Measurements from ENCODE around the gene SLC4A5.

DNA sequence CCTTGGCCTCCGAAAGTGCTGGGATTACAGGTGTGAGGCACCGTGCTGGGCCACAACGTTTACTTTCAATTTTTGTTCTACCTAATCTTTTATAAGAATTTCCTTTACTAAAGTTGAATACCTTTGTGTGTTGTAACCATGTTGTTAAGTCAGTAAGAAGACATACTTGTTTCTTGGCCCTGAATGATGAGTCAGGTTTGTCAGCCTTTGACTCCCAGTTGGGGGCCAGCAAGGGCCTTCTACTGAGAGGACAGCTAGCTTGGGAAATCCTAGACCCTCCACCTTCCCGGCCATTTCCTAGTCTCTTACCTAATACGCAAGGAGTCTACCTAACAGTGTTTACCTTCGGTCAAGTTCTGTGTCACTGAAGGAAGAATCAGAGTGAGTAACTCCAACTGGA is 122.1 kb downstream of the SLC4A5 start:
- no peak for TF ChIP-seq EP300 (IDR thresholded peaks at IDR 0.05; ENCODE audit: borderline replicate concordance in 1 of 2, low read depth in 2 of 2, low read length in 2 of 2)
- TF ChIP-seq JUND (IDR thresholded peaks at IDR 0.05; ENCODE audit: low read length) = no peak
- TF ChIP-seq BRCA1 (IDR thresholded peaks at IDR 0.05; ENCODE audit: low read depth, low read length) = no peak
- TF ChIP-seq, protein P1, sequence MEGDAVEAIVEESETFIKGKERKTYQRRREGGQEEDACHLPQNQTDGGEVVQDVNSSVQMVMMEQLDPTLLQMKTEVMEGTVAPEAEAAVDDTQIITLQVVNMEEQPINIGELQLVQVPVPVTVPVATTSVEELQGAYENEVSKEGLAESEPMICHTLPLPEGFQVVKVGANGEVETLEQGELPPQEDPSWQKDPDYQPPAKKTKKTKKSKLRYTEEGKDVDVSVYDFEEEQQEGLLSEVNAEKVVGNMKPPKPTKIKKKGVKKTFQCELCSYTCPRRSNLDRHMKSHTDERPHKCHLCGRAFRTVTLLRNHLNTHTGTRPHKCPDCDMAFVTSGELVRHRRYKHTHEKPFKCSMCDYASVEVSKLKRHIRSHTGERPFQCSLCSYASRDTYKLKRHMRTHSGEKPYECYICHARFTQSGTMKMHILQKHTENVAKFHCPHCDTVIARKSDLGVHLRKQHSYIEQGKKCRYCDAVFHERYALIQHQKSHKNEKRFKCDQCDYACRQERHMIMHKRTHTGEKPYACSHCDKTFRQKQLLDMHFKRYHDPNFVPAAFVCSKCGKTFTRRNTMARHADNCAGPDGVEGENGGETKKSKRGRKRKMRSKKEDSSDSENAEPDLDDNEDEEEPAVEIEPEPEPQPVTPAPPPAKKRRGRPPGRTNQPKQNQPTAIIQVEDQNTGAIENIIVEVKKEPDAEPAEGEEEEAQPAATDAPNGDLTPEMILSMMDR (IDR thresholded peaks at IDR 0.05; ENCODE audit: control extremely low read depth in 1 of 3, insufficient read depth in 1 of 3, low read depth in 1 of 3, low read length in 3 of 3) = no peak
- no peak for TF ChIP-seq ZNF274 (IDR thresholded peaks at IDR 0.05; ENCODE audit: borderline replicate concordance, extremely low read depth, low read length)
- TF ChIP-seq POLR2A (IDR thresholded peaks at IDR 0.05; ENCODE audit: control extremely low read depth in 1 of 2, low read depth in 2 of 2, low read length in 2 of 2) = no peak
- no peak for TF ChIP-seq EGR1 (IDR thresholded peaks at IDR 0.05; ENCODE audit: borderline replicate concordance, low read depth, low read length)
- TF ChIP-seq, protein P2, sequence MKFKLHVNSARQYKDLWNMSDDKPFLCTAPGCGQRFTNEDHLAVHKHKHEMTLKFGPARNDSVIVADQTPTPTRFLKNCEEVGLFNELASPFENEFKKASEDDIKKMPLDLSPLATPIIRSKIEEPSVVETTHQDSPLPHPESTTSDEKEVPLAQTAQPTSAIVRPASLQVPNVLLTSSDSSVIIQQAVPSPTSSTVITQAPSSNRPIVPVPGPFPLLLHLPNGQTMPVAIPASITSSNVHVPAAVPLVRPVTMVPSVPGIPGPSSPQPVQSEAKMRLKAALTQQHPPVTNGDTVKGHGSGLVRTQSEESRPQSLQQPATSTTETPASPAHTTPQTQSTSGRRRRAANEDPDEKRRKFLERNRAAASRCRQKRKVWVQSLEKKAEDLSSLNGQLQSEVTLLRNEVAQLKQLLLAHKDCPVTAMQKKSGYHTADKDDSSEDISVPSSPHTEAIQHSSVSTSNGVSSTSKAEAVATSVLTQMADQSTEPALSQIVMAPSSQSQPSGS (IDR thresholded peaks at IDR 0.05; ENCODE audit: low read length) = no peak

Measured in H1 (cell line).